Esophagus squamous epithelium (tissue), 4 donors: ENCODE data around the gene MRPL45.
"Not testable (repeated sequence)": the region's sequence is repeated elsewhere in the genome, so short reads cannot be mapped to it uniquely, and the experiment has no call there.

ENCODE experiments used
- CTCF ChIP-seq, 6 experiments: fragments of 450-650 bp in 4 of 6; fragments of 200-600 bp in 2 of 6; sonication (generic) in 2 of 6; IDR thresholded peaks; one replicate each; pipeline ENCODE4 v1.5.1; 2016 to 2019; ENCODE audit warnings: antibody characterized with exemption in 6 of 6, mild to moderate bottlenecking in 4 of 6, moderate library complexity in 4 of 6
- POLR2A ChIP-seq, 4 donors: fragments of 450-650 bp; IDR thresholded peaks; one replicate each; pipeline ENCODE4 v1.6.1; 2017; ENCODE audit warnings: antibody characterized with exemption in 4 of 4, mild to moderate bottlenecking in 4 of 4, moderate library complexity in 3 of 4

- TF ChIP-seq POLR2A, CTCF (IDR thresholded peaks at IDR 0.05): not testable (repeated sequence)
These were observed 10.4 kb upstream of the MRPL45 start for GRCh38 chr17:38286501-38287091.
